ENCODE data around the gene NCKAP5.

Gene NCKAP5

DNA sequence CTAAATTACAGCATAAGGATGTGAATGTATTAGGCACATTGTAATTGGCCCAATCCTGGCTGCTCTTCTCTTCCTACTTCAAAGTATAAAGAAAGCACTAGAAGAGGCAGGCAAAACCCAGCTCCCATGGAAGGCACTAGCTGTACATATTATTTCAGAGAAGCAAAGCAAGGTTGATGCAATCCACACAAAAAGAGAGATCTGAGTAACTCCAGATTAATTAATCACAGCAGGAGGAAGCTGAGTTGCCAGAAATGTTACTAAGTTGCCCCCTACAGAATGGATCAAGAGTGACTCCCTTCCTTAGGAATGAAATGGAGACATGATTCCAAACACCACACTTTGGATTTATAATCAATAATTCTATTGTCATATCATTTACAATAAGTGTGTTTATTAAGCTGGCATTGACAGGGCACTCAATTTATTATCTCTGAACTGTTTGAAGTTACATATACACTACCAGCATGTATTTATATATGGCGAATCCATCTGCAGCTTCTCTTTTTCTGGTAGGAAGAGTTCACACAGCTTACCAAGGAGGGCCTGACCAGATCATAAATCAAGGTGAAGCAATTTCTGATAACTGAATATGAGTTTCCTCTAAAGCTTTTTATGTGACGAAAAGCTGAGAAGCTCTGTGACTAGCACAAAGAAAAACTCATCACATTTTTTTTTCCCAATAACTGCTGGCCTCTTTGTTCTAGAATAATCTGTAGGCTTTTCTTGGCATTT, 505.2 kb downstream of the NCKAP5 start:
- no peak for FAIRE-seq

DNA sequence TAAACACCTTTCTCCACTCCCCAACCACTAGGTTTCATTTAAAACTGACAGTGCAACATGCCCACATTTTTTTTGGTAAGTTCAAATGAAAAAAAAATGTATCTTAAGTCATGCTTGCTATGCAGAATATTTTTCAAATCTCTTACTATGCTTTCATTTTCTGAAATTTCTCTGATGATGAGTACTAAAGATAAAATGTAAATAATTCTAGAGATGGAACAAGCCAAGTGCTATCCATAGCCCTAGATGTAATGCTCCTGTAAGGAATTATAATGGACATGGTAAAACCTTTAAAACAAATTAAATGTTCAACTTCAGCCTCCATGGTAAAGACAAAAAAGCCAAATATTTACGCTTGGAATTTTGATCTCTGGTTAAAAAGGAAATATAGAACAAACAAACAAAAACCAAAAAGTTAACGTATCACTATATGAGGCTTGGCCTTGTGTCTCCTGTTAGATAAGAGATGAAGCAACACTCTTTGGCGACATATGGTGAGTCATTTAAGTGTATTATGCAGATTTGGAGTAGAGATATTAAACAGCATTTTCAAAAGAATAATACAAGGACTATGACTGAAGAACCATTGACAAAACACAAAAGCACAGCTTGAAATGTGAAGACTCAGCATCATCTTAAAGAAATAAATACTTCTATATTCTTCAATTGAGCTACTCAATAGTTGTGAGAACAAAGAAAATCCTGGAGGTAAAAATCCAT, 506.2 kb downstream of the NCKAP5 start:
- no peak for FAIRE-seq

GRCh38 chr2:133054297-133054696, 514.0 kb downstream of the NCKAP5 start:
- FAIRE-seq, result no peak

DNA sequence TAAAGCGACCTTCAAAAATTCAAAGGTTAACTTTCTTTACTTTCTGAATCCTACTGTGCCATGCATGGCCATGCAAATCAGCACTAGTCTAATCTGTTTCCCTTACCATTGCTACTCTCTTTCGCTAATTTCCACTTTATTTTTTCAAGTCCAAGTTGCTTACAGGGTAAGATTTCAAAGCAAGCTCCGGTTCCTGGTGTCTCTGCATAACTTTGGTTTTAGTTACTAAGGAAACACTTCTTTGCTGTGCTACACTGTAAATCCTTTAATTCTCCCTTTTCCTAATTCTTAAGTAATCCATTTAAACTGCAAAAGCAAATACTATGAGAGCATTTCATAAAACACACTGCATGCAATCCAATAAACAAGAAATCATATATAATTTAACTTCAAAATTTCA, 514.7 kb downstream of the NCKAP5 start:
- FAIRE-seq, result no peak

- no peak for FAIRE-seq
Observed at GRCh38 chr2:133045787-133046186, 522.5 kb downstream of the NCKAP5 start.

DNA sequence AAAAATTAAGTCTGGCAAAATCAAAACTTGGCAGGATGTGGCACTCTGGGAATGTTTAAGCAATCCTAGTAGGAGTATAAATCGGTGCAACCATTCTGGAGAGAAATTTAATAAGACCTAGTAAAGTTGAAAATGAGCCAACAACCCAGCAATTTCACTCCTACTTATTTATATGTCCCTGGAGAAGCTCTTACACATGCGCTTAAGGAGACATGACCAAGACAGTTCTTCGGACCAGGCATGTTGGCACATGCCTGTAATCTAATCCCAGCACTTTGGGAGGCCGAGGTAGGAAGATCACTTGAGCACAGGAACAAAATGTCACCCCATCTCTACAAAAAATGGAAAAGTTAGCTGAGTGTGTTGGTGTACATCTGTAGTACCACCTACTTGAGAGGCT, 523.7 kb downstream of the NCKAP5 start:
- no peak for FAIRE-seq

- FAIRE-seq, result no peak
Observed at GRCh38 chr2:133040170-133040569, 528.1 kb downstream of the NCKAP5 start.

DNA sequence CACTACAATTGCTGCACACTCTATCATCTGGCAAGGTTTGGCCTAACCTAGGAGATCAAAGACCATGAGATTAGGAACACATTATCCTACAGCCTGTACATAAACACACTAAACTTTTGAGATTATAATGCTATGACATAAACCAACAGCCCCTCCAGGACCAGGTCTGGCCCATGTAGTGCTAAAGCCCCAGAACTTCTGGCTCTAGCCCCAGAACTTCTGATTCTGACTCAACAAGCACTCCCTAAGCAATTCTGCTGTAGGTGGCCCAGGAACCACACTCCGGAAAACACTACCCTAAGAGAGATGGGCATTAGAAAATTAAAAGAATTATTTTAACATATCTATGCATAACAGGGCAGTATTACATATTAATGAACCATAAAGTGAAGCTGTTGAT, 528.7 kb downstream of the NCKAP5 start:
- FAIRE-seq, result no peak

DNA sequence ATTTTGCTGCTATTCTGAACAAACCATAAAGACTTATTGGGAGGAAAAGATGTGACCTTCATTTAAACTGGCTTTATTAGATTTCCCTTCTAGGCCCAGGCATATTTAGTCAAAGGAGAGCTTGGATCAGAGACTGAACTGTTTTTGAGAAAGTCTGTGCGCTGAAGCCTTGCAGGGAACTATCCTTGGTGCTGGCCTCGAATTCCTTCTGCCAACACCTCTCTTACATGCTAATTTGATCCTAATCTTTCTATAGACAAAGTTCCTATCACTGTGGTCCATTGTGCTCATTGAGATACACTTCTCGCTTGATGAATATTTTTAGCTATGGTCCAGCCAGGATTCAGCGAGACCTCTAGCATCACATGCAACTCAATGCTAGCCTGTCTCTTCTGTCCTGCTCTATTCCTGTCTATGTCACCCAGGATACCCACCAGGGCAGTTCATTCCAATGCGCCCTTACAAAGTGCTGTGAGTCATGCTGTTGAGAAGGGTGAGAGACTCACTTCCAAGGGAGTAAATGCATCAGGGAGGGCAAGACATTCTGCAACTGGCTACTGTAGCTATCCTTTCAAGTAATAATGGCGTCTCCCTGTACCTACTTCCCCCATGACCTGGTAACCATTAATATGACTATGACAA, 541.6 kb downstream of the NCKAP5 start:
- FAIRE-seq, result no peak

DNA sequence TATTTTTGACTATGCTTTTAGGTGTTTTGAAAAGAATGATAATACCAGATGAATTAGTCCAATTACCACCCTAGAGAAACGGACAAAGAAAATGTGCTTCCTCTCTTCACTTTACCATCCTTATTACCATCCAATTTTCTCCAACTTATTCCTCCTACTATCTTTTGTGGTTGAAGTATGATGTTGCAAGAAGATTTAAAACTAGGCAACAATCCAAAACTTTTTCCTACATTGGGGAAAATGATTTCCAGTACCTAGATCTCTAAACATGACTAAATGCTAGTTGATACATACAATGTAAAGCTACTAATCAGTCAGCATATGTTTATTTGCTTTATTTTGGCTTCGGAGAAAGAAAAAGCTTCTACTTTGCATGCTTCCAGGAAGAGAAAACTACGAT, 543.3 kb downstream of the NCKAP5 start:
- FAIRE-seq, result no peak

- FAIRE-seq, result no peak
Observed at GRCh38 chr2:133012847-133013734, 555.2 kb downstream of the NCKAP5 start.

DNA sequence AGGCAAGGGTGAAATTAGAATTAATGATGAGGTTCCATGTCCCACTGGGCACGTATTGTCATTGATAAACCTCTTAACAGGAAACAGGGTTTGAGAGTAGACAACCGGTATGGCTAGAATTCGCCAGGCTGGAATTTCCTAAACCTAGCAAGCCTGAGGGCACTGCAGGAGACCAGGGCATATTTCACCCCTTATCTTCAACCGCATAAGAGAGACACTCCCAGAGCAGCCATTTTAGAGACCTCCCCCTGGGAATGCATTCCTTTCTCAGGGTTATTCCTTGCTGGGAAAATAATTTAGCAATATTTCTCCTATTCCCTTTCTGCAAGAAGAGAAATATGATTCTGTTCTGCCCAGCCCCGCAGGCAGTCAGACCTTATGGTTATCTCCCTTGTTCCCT, 563.6 kb downstream of the NCKAP5 start:
- no peak for FAIRE-seq

- FAIRE-seq, result no peak
Observed at GRCh38 chr2:132999421-132999820, 568.8 kb downstream of the NCKAP5 start.

DNA sequence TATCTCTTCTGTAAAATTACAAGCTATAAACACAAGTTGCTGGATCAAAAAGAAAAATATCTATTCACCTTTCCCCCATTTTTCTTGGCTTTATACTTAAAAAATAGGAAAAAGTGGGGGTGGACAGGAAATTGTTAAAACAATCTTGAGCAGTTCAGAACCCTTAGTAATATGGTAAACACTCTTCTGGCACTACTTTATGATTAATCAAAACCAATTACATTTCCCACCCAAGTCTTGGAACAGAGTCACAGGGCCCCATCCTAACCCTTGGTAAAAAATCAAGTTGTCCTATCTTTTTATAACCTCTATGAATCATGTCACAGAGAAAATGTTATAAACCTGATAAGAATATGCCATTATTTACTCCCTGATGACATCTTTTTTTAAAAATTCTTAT, 570.0 kb downstream of the NCKAP5 start:
- FAIRE-seq, result no peak

DNA sequence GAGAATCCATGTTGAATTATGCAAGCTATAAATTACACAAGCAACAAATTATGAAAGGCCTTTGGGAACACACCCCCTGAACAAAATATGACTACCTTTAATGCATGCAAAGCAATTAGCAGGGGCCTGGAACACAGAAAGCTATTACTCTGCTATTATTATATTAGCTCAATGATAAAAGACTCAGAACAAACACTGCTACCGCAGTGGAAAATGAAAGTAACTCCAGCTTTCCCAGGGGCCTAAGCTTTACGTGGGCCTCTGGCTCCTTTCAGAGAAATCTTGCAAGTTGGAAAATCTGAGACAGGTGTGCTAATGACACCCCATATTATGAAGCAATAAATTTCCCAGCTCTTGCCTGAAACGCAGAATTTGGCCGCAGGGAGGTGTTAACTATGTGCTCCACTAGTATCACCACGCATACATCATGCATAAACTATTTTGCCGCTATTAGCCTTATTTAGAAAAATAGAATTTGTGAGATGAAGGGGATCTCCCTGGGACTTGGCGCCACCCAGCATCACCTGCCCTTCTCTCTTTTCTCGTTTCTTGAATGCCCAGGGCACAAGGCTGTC, 576.7 kb downstream of the NCKAP5 start:
- peak; percentile 94 for FAIRE-seq

DNA sequence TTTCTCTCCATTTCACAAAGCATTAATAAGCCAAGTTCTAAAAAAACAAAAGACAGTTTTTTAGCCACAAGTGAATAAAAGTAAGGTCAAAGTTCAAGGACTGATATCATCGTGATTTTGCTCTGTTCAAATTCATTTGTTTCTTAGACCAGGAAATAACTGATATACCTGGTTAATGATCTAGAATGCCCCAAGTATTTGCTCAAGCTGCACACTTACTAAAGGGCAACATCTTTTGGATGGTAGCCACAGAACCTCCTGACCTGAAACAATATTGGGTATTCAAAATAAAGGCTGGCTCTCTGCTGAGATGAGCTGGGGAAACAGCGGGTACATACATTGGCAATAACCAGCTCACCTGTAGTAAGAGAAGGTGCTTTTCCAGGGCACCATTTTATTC, 583.5 kb downstream of the NCKAP5 start:
- peak; percentile 94 for FAIRE-seq

DNA sequence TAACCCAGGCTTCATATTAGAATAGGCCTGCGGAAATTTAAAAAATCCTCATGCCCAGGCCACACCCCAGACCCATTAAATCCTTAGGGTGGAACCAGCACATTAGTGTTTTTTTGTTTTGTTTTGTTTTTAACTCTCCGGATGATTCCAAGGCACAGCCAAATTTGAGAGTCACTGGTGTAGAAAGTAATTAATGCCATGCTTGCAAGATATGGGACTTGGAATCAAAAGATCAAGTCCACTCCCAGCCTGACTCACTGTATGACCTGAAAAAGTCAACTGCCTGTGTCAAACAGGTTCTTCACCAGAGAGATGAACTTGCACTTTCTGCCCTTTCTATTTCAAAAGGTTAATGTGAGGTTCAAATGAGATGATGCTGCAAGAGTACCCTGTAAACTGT, 588.0 kb downstream of the NCKAP5 start:
- no peak for FAIRE-seq

DNA sequence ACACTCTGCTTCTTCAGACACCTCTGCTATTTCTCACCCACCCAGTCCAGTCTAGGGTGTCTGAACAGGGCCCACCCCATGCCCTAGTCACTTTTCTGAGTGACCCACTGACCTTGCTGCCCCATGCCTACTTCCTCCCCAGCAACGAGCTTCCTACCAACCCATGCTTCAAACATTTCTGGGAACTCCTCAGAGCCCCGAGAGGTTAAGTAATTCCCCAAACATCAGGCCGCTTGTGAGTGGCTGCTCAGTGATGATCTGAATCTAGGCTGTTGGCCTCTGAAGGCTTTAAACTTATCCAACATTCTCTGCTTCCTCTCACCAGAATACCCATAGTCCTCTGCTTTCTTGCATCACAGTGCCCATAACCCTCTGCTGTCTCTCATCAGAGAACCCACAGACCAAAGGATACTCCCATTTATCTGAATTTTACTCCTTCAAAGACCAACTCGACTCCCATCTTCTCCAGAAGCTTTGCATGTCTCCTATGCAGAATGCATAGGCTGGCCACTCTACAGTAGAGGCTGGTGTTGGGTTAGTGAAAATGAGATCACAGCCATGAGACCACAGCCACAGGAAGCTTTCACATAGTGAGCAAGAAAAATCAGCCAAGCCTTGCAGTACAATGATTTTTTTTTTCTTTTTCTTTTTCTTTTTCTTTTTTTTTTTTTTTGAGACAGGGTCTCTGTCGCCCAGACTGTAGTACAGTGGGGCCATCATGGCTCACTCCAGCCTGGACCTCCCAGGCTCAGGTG, 588.7 kb downstream of the NCKAP5 start:
- FAIRE-seq, result no peak

- no peak for FAIRE-seq
Observed at GRCh38 chr2:132978840-132979239, 589.4 kb downstream of the NCKAP5 start.

GRCh38 chr2:132977812-132978529, 590.3 kb downstream of the NCKAP5 start:
- FAIRE-seq, result no peak
